ENCODE measurements around the gene ANKRD11.

DNA sequence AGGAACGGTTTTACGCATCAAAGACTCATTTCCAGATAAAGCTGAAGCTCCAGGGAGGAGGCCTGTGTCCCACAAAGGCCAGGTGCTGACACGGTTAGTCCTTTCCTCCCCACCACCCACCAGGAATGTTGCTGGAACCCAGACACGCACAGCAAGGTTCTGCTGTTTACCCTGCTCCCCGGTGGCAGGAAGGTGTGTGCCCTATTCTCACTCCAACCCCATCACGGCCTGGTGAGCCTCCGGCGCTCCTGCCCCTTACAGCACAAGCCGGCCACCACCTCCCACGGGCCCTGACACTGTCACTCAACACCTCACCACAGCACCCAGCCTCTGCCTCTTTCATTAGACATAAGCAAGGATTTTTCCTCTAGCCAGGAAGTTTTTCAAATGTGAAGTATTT, 47.8 kb downstream of the ANKRD11 start:
- TF ChIP-seq MYC (IDR thresholded peaks at IDR 0.05; ENCODE audit: low read depth, low read length) (no peak), POLR2A (IDR thresholded peaks at IDR 0.05; ENCODE audit: low read depth, low read length) (no peak), EZH2 (IDR thresholded peaks at IDR 0.05; ENCODE audit: borderline replicate concordance, low read depth, low read length, severe bottlenecking) (no peak), FOS (IDR thresholded peaks at IDR 0.05; ENCODE audit: borderline replicate concordance, insufficient read depth, low read length) (no peak), POLR2AphosphoS5 (IDR thresholded peaks at IDR 0.05; ENCODE audit: insufficient read depth, low read depth, low read length) (no peak)
- TF ChIP-seq, protein P1, sequence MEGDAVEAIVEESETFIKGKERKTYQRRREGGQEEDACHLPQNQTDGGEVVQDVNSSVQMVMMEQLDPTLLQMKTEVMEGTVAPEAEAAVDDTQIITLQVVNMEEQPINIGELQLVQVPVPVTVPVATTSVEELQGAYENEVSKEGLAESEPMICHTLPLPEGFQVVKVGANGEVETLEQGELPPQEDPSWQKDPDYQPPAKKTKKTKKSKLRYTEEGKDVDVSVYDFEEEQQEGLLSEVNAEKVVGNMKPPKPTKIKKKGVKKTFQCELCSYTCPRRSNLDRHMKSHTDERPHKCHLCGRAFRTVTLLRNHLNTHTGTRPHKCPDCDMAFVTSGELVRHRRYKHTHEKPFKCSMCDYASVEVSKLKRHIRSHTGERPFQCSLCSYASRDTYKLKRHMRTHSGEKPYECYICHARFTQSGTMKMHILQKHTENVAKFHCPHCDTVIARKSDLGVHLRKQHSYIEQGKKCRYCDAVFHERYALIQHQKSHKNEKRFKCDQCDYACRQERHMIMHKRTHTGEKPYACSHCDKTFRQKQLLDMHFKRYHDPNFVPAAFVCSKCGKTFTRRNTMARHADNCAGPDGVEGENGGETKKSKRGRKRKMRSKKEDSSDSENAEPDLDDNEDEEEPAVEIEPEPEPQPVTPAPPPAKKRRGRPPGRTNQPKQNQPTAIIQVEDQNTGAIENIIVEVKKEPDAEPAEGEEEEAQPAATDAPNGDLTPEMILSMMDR (IDR thresholded peaks at IDR 0.05; ENCODE audit: extremely low read depth in 1 of 2, insufficient read depth in 1 of 2, low read depth in 1 of 2, low read length in 2 of 2), result no peak
- TF ChIP-seq, protein P2, sequence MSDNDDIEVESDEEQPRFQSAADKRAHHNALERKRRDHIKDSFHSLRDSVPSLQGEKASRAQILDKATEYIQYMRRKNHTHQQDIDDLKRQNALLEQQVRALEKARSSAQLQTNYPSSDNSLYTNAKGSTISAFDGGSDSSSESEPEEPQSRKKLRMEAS (IDR thresholded peaks at IDR 0.05; ENCODE audit: insufficient read depth, insufficient read length), result no peak
